Activated T-helper 17 cell treated with anti-CD3 and anti-CD28 coated beads, Interleukin-2, amount 50 U/mL, for 72 hours (primary cell): ENCODE results near the gene IFT22. TPM values are rescaled to one million over a fixed set of nuclear protein-coding genes. Genes with fewer than 3 reads are reported as not detected.
"Not testable (repeated sequence)": the region's sequence is repeated elsewhere in the genome, so short reads cannot be mapped to it uniquely, and the experiment has no call there.

ENCODE experiments used
- ATAC-seq: fragments of 150-1000 bp; cut with Tn5 transposase; replicated peaks from 2 replicates; pipeline ENCODE4 v1.10.0; 2021; ENCODE audit warnings: mild to moderate bottlenecking, moderate library complexity
- H3K27ac Mint-ChIP-seq: one replicate; pipeline ENCODE4 v1.8.0; 2022; ENCODE audit warnings: mixed read lengths
- H3K27me3 Mint-ChIP-seq: one replicate; pipeline ENCODE4 v1.8.0; 2022; ENCODE audit warnings: mixed read lengths
- H3K36me3 Mint-ChIP-seq: one replicate; pipeline ENCODE4 v1.8.0; 2022; ENCODE audit warnings: low read depth, mild to moderate bottlenecking, mixed read lengths
- H3K4me1 Mint-ChIP-seq: one replicate; pipeline ENCODE4 v1.8.0; 2022; ENCODE audit warnings: mixed read lengths
- H3K4me3 Mint-ChIP-seq: one replicate; pipeline ENCODE4 v1.8.0; 2022; ENCODE audit warnings: mild to moderate bottlenecking, mixed read lengths
- H3K9me3 Mint-ChIP-seq: one replicate; pipeline ENCODE4 v1.8.0; 2022; ENCODE audit warnings: mixed read lengths
- total RNA-seq, 2 donors: library from RNA; stranded (reverse); gene quantifications; one replicate each; pipeline ENCODE4 v1.2.3, GENCODE V29; 2022

Gene IFT22
- total RNA-seq, 2 donors from 2014 or later = 3.4 to 8.2 TPM

- Mint-ChIP-seq H3K27me3 (peaks cover 15% of the 10 kb centered on the region), H3K27ac (no peak overlapping the region), H3K4me3 (no peak overlapping the region), H3K36me3 (no peaks in the 10 kb centered on the region), H3K9me3 (no peaks in the 10 kb centered on the region), H3K4me1 (no peaks in the 10 kb centered on the region)
- ATAC-seq = no peak
Measured at GRCh38 chr7:101277155-101277554, 44.5 kb downstream of the IFT22 start.

- Mint-ChIP-seq H3K4me1 (no peaks in the 10 kb centered on the region), H3K36me3 (no peaks in the 10 kb centered on the region), H3K4me3 (no peak overlapping the region), H3K27ac (no peak overlapping the region), H3K27me3 (peaks cover 21% of the 10 kb centered on the region), H3K9me3 (no peaks in the 10 kb centered on the region)
- ATAC-seq = no peak
Measured at GRCh38 chr7:101273206-101273605, 48.4 kb downstream of the IFT22 start.

- Mint-ChIP-seq H3K27me3 (peaks cover 15% of the 10 kb centered on the region), H3K27ac (no peak overlapping the region), H3K4me3 (no peak overlapping the region), H3K4me1 (no peaks in the 10 kb centered on the region), H3K9me3 (no peaks in the 10 kb centered on the region), H3K36me3 (no peaks in the 10 kb centered on the region)
- ATAC-seq = no peak
Measured at GRCh38 chr7:101271021-101271420, 50.6 kb downstream of the IFT22 start.

DNA sequence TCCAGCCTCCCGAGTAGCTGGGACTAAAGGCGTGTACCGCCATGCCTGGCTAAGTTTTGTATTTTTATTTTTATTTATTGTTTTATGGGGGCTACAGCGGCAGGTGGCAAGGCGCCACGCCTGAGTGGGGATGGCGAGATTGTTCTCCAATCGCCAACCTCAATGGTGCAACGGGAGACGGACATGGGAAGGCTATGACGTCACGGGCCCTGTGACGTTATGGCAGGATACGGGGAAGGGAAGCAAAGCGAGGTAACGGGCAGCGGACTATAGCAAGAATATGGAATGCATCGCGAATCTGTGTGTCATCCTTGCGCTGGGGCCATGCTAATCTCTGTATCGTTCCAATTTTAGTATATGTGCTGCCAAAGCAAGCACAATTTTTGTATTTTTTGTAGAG lies 51.9 kb downstream of the IFT22 start:
- Mint-ChIP-seq H3K27me3 (peaks cover 11% of the 10 kb centered on the region), H3K27ac (no peak overlapping the region), H3K9me3 (no peaks in the 10 kb centered on the region), H3K4me3 (no peak overlapping the region), H3K4me1 (no peaks in the 10 kb centered on the region), H3K36me3 (no peaks in the 10 kb centered on the region)
- ATAC-seq = no peak

- H3K4me1 Mint-ChIP-seq = no peaks in the 10 kb centered on the region
- no peak overlapping the region for H3K4me3 Mint-ChIP-seq
- H3K9me3 Mint-ChIP-seq = no peaks in the 10 kb centered on the region
- no peak overlapping the region for H3K27ac Mint-ChIP-seq
- no peaks in the 10 kb centered on the region for H3K36me3 Mint-ChIP-seq
- peaks cover 5% of the 10 kb centered on the region for H3K27me3 Mint-ChIP-seq
- ATAC-seq = no peak
Measured at GRCh38 chr7:101265622-101266516, 55.7 kb downstream of the IFT22 start.

GRCh38 chr7:101264102-101264706 lies 57.4 kb downstream of the IFT22 start:
- H3K9me3 Mint-ChIP-seq, H3K4me3 Mint-ChIP-seq, H3K27ac Mint-ChIP-seq, H3K4me1 Mint-ChIP-seq, H3K36me3 Mint-ChIP-seq, H3K27me3 Mint-ChIP-seq, ATAC-seq: not testable (repeated sequence)

Other genes with a start within 250 kb of the IFT22 start
- gene TRIM56, start 236.3 kb downstream of the IFT22 start, total RNA-seq = 10 to 100 TPM; 45.4 to 55.5 TPM
- gene SERPINE1, start 194.7 kb downstream of the IFT22 start, total RNA-seq = 1 to 10 TPM in 1 of 2 donors, under 1 TPM in 1; 0.30 to 4.5 TPM
- gene AP1S1, start 167.3 kb downstream of the IFT22 start, total RNA-seq = 10 to 100 TPM; 27.4 to 59.8 TPM
- gene VGF, start 156.2 kb downstream of the IFT22 start, total RNA-seq = under 1 TPM; 0.13 to 0.48 TPM
- gene NAT16, start 141.5 kb downstream of the IFT22 start, total RNA-seq = not detected
- not detected for gene MOGAT3, start 120.8 kb downstream of the IFT22 start, total RNA-seq
- gene PLOD3, start 104.2 kb downstream of the IFT22 start, total RNA-seq = 10 to 100 TPM; 55.6 to 69.6 TPM
- gene ZNHIT1, start 103.6 kb downstream of the IFT22 start, total RNA-seq = 10 to 100 TPM; 49.3 to 56.8 TPM
- 10 to 100 TPM; 20.0 to 23.1 TPM for gene CLDN15, start 84.0 kb downstream of the IFT22 start, total RNA-seq
- 10 to 100 TPM; 69.0 to 82.6 TPM for gene FIS1, start 76.7 kb downstream of the IFT22 start, total RNA-seq
- not detected for gene COL26A1, start 41.1 kb upstream of the IFT22 start, total RNA-seq